H1 (cell line): Measurements from ENCODE around the gene CD52. TPM values are rescaled to one million over a fixed set of nuclear protein-coding genes. Genes with fewer than 3 reads are reported as not detected.

Experiments used
- CBX8 ChIP-seq: fragments of 300-800, 300-1000 bp; sonication (generic); IDR thresholded peaks from 2 replicates; pipeline ENCODE4 v1.7.1; 2016; ENCODE audit warnings: low read depth, low read length, borderline replicate concordance
- CEBPB ChIP-seq: IDR thresholded peaks from 2 replicates; pipeline ENCODE4 v1.6.1; 2012; ENCODE audit warnings: low read depth, low read length
- CHD7 ChIP-seq: fragments of 300-600 bp; sonication (generic); IDR thresholded peaks from 2 replicates; pipeline ENCODE4 v1.7.1; 2012; ENCODE audit warnings: low read length, moderate library complexity, mild to moderate bottlenecking, inconsistent platforms; ENCODE audit not compliant: insufficient replicate concordance
- JUN ChIP-seq: IDR thresholded peaks from 2 replicates; pipeline ENCODE4 v1.6.1; 2011; ENCODE audit warnings: low read depth, mild to moderate bottlenecking, improper control_type of control experiment, low read length
- POLR2A ChIP-seq, 2 experiments: IDR thresholded peaks; 1 replicate in 1 of 2; 2 replicates in 1 of 2; pipeline ENCODE4 v1.6.1; 2011; ENCODE audit warnings: low read depth in 2 of 2, low read length in 2 of 2, mild to moderate bottlenecking in 2 of 2; ENCODE audit errors: control extremely low read depth in 1 of 2
- SIX5 ChIP-seq: IDR thresholded peaks from 2 replicates; pipeline ENCODE4 v1.6.1; 2011; ENCODE audit warnings: mild to moderate bottlenecking, low read depth, low read length
- TAF7 ChIP-seq: optimal IDR thresholded peaks from 2 replicates; pipeline ENCODE3; 2011; ENCODE audit warnings: low read depth, mild to moderate bottlenecking, inconsistent platforms, low read length, moderate library complexity, borderline replicate concordance
- TBP ChIP-seq: IDR thresholded peaks from 2 replicates; pipeline ENCODE4 v1.6.1; 2011; ENCODE audit warnings: low read depth, low read length, improper control_type of control experiment
- TCF12 ChIP-seq: IDR thresholded peaks from 2 replicates; pipeline ENCODE4 v1.6.1; 2011; ENCODE audit warnings: low read depth, mild to moderate bottlenecking, low read length
- YY1 ChIP-seq: IDR thresholded peaks from 2 replicates; pipeline ENCODE4 v1.6.1; 2011; ENCODE audit warnings: low read depth, mild to moderate bottlenecking, low read length
- ZNF274 ChIP-seq: IDR thresholded peaks from 2 replicates; pipeline ENCODE4 v1.7.0; 2012; ENCODE audit warnings: low read length, borderline replicate concordance; ENCODE audit errors: extremely low read depth
- polyA plus RNA-seq, 7 experiments: library from polyadenylated mRNA; depleted of rRNA in 3 of 7; stranded (reverse) in 5 of 7; unstranded in 2 of 7; fragments of >200 nt in 5 of 7; fragments of 200-250 nt in 2 of 7; gene quantifications; 1 replicate in 5 of 7; 2 replicates in 1 of 7; 4 replicates in 1 of 7; pipeline versions ENCODE4 v1.2.1 to v1.2.3, GENCODE V29; 2011 to 2013; ENCODE audit warnings: missing spikeins in 2 of 7, mixed read lengths in 2 of 7
- total RNA-seq: library from RNA; stranded (reverse); fragmentation: NEBNext Ultra II Directional; extraction: Animal tissue kit (Norgen Biotek cat#: 25700); gene quantifications from 2 replicates; pipeline ENCODE4 v1.2.1, GENCODE V29; 2021

Gene CD52
- total and polyA plus RNA-seq, 2 of the 8 experiments (the other 6 are each of a cell fraction or from before 2014, with no cell fraction given): 2.4 to 3.1 TPM

GRCh38 chr1:26279456-26280332 lies 38.1 kb upstream of the CD52 start, which contains the start of gene SH3BGRL3 (continued):
- TF ChIP-seq CHD7 (no peak), JUN (no peak), TBP (0 out of 2 replicates have a peak, but pooled peaks have one; percentile 2), YY1 (no peak), ZNF274 (no peak), CBX8 (no peak), SIX5 (no peak), TCF12 (no peak), TAF7 (peak; percentile 67), CEBPB (no peak), POLR2A (IDR thresholded peaks at IDR 0.05; ENCODE audit: control extremely low read depth in 1 of 2, low read depth in 2 of 2, low read length in 2 of 2) (peak in 1 of 2 experiments; percentile 63; a peak in 1 of 3 replicates)
